Measurements from ENCODE around the gene CSRNP3.
A peak's percentile ranks its signal among the peaks of the same experiment; 100 is the strongest.

CSRNP3 gene, protein sequence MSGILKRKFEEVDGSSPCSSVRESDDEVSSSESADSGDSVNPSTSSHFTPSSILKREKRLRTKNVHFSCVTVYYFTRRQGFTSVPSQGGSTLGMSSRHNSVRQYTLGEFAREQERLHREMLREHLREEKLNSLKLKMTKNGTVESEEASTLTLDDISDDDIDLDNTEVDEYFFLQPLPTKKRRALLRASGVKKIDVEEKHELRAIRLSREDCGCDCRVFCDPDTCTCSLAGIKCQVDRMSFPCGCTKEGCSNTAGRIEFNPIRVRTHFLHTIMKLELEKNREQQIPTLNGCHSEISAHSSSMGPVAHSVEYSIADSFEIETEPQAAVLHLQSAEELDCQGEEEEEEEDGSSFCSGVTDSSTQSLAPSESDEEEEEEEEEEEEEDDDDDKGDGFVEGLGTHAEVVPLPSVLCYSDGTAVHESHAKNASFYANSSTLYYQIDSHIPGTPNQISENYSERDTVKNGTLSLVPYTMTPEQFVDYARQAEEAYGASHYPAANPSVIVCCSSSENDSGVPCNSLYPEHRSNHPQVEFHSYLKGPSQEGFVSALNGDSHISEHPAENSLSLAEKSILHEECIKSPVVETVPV

DNA sequence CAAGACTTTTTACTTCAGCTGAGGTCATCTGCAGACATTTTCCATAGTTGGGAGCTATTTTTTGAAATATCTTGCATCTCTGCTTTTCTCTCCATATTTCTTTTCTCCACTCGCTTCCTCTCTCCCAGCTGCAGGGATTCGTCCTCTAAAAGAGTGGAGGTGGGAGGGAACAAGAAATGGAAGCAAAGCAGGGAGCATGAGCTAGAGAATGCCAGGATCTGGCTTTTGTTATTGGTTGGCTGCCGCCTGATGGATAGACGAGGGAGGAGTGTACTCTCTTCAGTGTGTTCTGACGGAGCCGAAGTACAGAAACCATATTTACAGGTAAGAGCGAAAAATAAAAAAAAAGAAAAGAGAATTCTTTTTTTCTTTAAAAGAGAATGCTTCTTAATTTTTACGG is at the start of gene CSRNP3:
TSS of gene CSRNP3 (plus strand) at position 282 of the 400 bp plus-strand sequence. CDS start 125,368 bp downstream, outside the sequence.
- Histone ChIP-seq H3K4me1 (ENCODE audit: control insufficient read depth in 1 of 2, insufficient read depth in 2 of 2, low read length in 2 of 2) (peaks cover 0 to 2% of the 10 kb centered on the region in 2 donors), H3K9me3 (ENCODE audit: control insufficient read depth in 1 of 2, low read length in 2 of 2) (no peaks in the 10 kb centered on the region), H3K36me3 (ENCODE audit: control insufficient read depth in 1 of 2, insufficient read depth in 2 of 2, low read length in 2 of 2) (no peaks in the 10 kb centered on the region), H3K27ac (ENCODE audit: low read length) (no peak within 1 kb of the TSS), H3K27me3 (ENCODE audit: low read depth, low read length) (no peaks in the 10 kb centered on the region), H3K4me3 (ENCODE audit: low read depth in 1 of 2, low read length in 2 of 2) (peak within 1 kb of the TSS; percentile 65 to 73)

DNA sequence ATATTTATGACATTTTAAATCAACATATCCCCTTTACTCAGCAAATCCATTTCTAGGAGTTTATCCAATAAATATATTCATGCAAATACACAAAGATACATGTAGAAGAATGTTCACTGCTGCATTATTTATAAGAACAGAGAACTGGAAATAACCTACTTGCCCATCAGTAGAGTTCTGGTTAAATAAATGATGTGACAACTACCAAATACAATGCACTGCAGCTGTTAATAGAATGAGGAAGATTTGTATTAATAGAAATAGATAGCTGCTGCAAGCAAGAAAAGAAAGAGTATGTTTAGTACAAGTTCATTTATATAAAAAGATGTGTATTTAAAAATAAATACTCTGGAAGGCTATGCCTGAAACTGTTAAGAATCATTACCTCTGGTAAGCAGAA is 49.3 kb upstream of the CSRNP3 start:
- Histone ChIP-seq H3K4me3 (ENCODE audit: low read depth in 1 of 2, low read length in 2 of 2) (no peak overlapping the region), H3K9me3 (ENCODE audit: control insufficient read depth in 1 of 2, low read length in 2 of 2) (peaks cover 0 to 7% of the 10 kb centered on the region in 2 donors), H3K27ac (ENCODE audit: low read length) (no peak overlapping the region), H3K27me3 (ENCODE audit: low read depth, low read length) (no peaks in the 10 kb centered on the region), H3K36me3 (ENCODE audit: control insufficient read depth in 1 of 2, insufficient read depth in 2 of 2, low read length in 2 of 2) (no peaks in the 10 kb centered on the region), H3K4me1 (ENCODE audit: control insufficient read depth in 1 of 2, insufficient read depth in 2 of 2, low read length in 2 of 2) (no peaks in the 10 kb centered on the region)

DNA sequence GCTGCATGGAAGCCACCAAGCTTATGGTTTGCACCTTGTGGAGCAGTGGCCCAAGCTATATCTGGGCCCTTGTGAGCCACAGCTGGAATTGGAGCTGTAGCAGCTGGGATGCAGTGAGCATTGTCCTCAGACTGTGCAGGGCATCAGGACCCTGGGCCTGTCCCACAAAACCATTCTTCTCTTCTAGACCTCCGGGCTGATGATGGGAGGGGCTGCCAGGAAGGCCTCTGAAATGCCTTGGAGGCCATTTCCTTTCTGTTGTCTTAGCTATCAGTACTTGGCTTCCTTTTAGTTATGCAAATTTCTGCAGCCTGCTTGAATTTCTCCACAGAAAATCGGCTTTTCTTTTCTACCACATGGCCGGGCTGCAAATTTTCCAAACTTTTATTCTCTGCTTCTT is 46.4 kb upstream of the CSRNP3 start:
- no peak overlapping the region for H3K4me3 ChIP-seq (ENCODE audit: low read depth in 1 of 2, low read length in 2 of 2)
- H3K27me3 ChIP-seq (ENCODE audit: low read depth, low read length): no peaks in the 10 kb centered on the region
- no peak overlapping the region for H3K27ac ChIP-seq (ENCODE audit: low read length)
- no peaks in the 10 kb centered on the region for H3K36me3 ChIP-seq (ENCODE audit: control insufficient read depth in 1 of 2, insufficient read depth in 2 of 2, low read length in 2 of 2)
- peaks cover 0 to 7% of the 10 kb centered on the region in 2 donors for H3K9me3 ChIP-seq (ENCODE audit: control insufficient read depth in 1 of 2, low read length in 2 of 2)
- H3K4me1 ChIP-seq (ENCODE audit: control insufficient read depth in 1 of 2, insufficient read depth in 2 of 2, low read length in 2 of 2): no peaks in the 10 kb centered on the region

DNA sequence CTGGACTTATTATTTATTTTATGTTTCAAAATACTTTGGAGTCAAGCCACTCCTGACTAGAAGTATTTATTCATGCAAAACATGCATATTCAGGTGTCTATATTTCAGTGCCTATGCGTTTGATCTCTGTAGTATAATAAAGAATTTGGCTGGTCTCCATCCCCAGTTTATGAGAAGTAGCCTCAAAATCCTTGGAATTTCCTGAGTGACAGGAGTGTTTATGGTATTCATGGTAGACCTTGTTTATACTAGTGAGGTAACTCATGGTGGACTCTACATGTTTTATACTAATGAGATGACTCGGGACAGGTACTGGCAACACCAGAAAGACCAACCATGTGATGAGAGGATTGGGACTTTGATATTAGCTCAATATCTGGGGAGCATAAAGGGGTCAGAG is 43.9 kb upstream of the CSRNP3 start:
- Histone ChIP-seq H3K9me3 (ENCODE audit: control insufficient read depth in 1 of 2, low read length in 2 of 2) (peaks cover 0 to 7% of the 10 kb centered on the region in 2 donors), H3K27me3 (ENCODE audit: low read depth, low read length) (no peaks in the 10 kb centered on the region), H3K27ac (ENCODE audit: low read length) (no peak overlapping the region), H3K36me3 (ENCODE audit: control insufficient read depth in 1 of 2, insufficient read depth in 2 of 2, low read length in 2 of 2) (no peaks in the 10 kb centered on the region), H3K4me1 (ENCODE audit: control insufficient read depth in 1 of 2, insufficient read depth in 2 of 2, low read length in 2 of 2) (no peaks in the 10 kb centered on the region), H3K4me3 (ENCODE audit: low read depth in 1 of 2, low read length in 2 of 2) (no peak overlapping the region)

DNA sequence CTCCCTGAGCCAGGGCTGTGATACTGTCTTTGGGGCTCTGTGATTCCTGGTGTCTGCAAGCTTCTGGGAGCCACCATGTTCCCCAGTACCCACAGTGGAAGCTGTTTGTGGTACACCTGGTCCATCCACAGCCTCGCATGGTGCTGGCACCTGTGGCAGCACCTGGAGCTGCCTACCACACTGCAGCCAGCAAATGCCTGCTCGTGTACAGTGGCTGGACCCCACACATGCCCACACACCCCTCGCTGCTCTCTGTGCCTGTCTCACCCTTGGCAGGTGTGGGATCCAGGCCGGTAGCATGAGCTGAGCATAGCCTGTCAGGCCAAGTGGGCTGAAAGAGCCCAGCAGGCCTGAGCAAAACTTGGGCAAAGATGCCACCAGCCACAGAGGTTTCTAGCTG is 41.8 kb upstream of the CSRNP3 start:
- Histone ChIP-seq H3K27ac (ENCODE audit: low read length) (no peak overlapping the region), H3K27me3 (ENCODE audit: low read depth, low read length) (no peaks in the 10 kb centered on the region), H3K4me3 (ENCODE audit: low read depth in 1 of 2, low read length in 2 of 2) (no peak overlapping the region), H3K4me1 (ENCODE audit: control insufficient read depth in 1 of 2, insufficient read depth in 2 of 2, low read length in 2 of 2) (no peaks in the 10 kb centered on the region), H3K9me3 (ENCODE audit: control insufficient read depth in 1 of 2, low read length in 2 of 2) (peaks cover 0 to 6% of the 10 kb centered on the region in 2 donors), H3K36me3 (ENCODE audit: control insufficient read depth in 1 of 2, insufficient read depth in 2 of 2, low read length in 2 of 2) (no peaks in the 10 kb centered on the region)

DNA sequence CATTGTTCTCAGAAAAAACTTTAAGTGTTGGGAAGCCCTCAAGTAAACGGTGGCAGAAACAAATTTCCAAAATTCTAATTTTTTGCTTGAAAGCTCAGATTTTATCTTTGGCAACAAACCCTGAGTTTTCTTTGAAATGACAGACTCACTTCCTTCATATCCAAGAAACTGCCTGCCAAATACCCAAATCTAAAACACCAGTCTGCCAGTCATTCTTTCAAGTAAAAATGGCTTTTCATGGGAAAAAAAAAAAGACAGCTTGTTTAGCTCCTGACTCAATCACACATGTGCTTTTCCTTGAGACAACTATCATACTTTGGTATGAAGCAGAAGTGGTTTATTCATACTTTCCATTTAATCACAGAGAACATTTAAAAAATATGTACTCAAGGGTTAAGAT is 40.6 kb upstream of the CSRNP3 start:
- Histone ChIP-seq H3K4me1 (ENCODE audit: control insufficient read depth in 1 of 2, insufficient read depth in 2 of 2, low read length in 2 of 2) (no peaks in the 10 kb centered on the region), H3K4me3 (ENCODE audit: low read depth in 1 of 2, low read length in 2 of 2) (no peak overlapping the region)

DNA sequence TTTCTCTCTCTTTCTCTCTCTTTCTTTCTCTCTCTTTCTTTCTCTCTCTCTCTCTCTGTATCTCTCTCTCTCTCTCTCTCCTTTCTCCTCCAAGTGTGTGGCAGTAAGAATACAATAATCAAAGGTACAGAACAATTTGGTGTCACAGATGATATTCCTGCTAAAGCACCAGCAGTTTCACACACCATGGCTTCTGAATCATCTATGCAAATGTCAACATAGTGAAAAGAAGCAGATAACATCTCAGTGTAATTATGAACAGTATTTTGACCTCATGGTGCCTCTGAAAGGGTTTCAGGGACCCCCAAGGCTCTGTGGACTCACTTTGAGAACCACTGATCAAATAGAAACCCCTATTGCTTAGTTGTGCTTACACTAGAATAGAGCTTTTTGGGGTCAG is 38.5 kb upstream of the CSRNP3 start:
- no peaks in the 10 kb centered on the region for H3K9me3 ChIP-seq (ENCODE audit: control insufficient read depth in 1 of 2, low read length in 2 of 2)
- no peak overlapping the region for H3K4me3 ChIP-seq (ENCODE audit: low read depth in 1 of 2, low read length in 2 of 2)
- H3K4me1 ChIP-seq (ENCODE audit: control insufficient read depth in 1 of 2, insufficient read depth in 2 of 2, low read length in 2 of 2): no peaks in the 10 kb centered on the region
- no peaks in the 10 kb centered on the region for H3K27me3 ChIP-seq (ENCODE audit: low read depth, low read length)
- H3K36me3 ChIP-seq (ENCODE audit: control insufficient read depth in 1 of 2, insufficient read depth in 2 of 2, low read length in 2 of 2): no peaks in the 10 kb centered on the region
- H3K27ac ChIP-seq (ENCODE audit: low read length): no peak overlapping the region

More for the DNA sequence above, 40.6 kb upstream of the CSRNP3 start:
- no peaks in the 10 kb centered on the region for H3K36me3 ChIP-seq (ENCODE audit: control insufficient read depth in 1 of 2, insufficient read depth in 2 of 2, low read length in 2 of 2)
- H3K27me3 ChIP-seq (ENCODE audit: low read depth, low read length): no peaks in the 10 kb centered on the region
- H3K27ac ChIP-seq (ENCODE audit: low read length): no peak overlapping the region
- no peaks in the 10 kb centered on the region for H3K9me3 ChIP-seq (ENCODE audit: control insufficient read depth in 1 of 2, low read length in 2 of 2)

DNA sequence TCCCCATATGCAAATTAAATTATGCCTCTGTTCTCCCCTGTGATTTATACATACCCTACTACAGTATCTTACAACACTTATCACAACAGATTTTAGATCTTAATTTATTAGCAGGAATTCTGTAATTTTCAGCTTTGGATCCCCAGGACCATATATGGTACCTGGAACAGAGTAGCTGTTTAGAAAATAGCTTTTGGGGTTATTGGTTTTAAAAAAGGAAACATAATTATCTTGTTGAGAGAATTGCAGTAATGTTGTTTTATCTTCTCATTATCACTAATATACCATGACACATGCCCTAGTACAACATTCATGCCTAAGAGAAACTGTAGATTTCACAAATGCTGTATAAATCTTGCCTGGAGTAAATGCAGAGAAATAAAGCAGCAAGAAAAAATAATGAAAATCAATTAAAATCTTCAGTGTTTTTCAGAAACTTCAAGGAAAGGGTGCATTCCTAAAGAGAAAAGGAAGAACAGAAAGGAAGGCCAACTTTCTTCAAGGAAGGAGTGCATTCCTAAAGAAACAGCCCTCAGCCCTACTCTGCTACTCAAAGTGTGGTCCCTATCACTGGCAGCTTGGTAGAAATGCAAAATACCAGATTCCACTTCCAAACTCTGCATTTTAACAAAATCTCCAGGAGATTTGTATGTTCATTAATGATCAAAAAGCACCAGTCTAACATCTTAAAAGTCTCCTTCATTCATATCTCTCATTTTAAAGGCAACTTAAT is 37.1 kb upstream of the CSRNP3 start:
- no peaks in the 10 kb centered on the region for H3K36me3 ChIP-seq (ENCODE audit: control insufficient read depth in 1 of 2, insufficient read depth in 2 of 2, low read length in 2 of 2)
- H3K4me3 ChIP-seq (ENCODE audit: low read depth in 1 of 2, low read length in 2 of 2): no peak overlapping the region
- H3K4me1 ChIP-seq (ENCODE audit: control insufficient read depth in 1 of 2, insufficient read depth in 2 of 2, low read length in 2 of 2): no peaks in the 10 kb centered on the region
- H3K27me3 ChIP-seq (ENCODE audit: low read depth, low read length): no peaks in the 10 kb centered on the region
- no peak overlapping the region for H3K27ac ChIP-seq (ENCODE audit: low read length)
- H3K9me3 ChIP-seq (ENCODE audit: control insufficient read depth in 1 of 2, low read length in 2 of 2): no peaks in the 10 kb centered on the region

DNA sequence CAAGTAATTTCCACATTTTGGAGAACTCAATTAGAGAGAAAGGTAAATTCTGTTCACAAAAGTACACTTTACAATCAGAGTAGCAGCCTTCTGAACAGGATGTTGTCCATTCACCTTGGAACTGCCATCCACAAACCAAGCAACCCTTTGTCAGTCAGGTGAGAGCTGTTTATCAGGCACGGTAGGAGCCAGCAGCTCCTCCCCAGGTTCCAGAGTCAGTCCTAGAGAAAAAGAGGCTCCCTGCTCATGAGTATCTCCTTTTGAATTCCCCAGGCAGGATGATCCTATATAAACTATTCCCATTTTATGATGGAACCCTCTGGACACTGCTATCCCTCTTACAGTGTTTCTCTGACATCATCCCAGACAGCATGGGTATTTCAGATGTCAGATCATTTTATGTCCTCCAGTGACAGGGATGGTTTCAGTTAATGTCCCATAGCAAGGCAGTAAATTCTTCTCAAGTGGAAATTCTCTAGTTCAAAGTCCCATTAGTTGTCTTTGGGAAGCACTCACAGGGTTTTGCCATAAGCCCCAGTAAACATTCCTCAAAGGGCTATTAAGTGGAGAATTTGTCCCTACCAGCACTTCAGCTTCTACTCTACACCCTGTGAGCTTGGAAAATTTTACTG is 34.5 kb upstream of the CSRNP3 start:
- no peak overlapping the region for H3K27ac ChIP-seq (ENCODE audit: low read length)
- no peaks in the 10 kb centered on the region for H3K9me3 ChIP-seq (ENCODE audit: control insufficient read depth in 1 of 2, low read length in 2 of 2)
- H3K27me3 ChIP-seq (ENCODE audit: low read depth, low read length): no peaks in the 10 kb centered on the region
- no peaks in the 10 kb centered on the region for H3K36me3 ChIP-seq (ENCODE audit: control insufficient read depth in 1 of 2, insufficient read depth in 2 of 2, low read length in 2 of 2)
- H3K4me1 ChIP-seq (ENCODE audit: control insufficient read depth in 1 of 2, insufficient read depth in 2 of 2, low read length in 2 of 2): peaks cover 0 to 1% of the 10 kb centered on the region in 2 donors
- no peak overlapping the region for H3K4me3 ChIP-seq (ENCODE audit: low read depth in 1 of 2, low read length in 2 of 2)

DNA sequence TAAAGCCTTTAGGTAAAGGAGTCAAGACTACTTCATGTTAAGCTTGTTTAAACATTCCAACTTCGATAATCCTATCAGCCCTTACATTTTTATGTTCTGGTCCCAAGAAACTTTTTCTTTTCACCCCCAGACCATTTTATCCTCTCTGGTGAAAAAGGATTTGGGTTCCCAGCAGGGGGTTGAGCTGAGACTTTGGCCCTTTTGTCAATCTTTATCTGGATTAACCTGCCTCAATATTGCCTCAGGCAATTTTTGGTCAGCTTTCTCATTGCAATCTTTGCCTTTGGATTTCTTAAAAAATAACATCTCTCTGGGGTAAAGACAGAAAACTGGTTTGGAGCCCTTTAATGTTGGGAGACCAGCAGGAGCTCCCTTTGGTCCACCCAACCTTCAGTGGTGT is 33.9 kb upstream of the CSRNP3 start:
- Histone ChIP-seq H3K4me1 (ENCODE audit: control insufficient read depth in 1 of 2, insufficient read depth in 2 of 2, low read length in 2 of 2) (peaks cover 0 to 4% of the 10 kb centered on the region in 2 donors), H3K4me3 (ENCODE audit: low read depth in 1 of 2, low read length in 2 of 2) (no peak overlapping the region), H3K27me3 (ENCODE audit: low read depth, low read length) (no peaks in the 10 kb centered on the region), H3K27ac (ENCODE audit: low read length) (no peak overlapping the region), H3K36me3 (ENCODE audit: control insufficient read depth in 1 of 2, insufficient read depth in 2 of 2, low read length in 2 of 2) (no peaks in the 10 kb centered on the region), H3K9me3 (ENCODE audit: control insufficient read depth in 1 of 2, low read length in 2 of 2) (no peaks in the 10 kb centered on the region)

DNA sequence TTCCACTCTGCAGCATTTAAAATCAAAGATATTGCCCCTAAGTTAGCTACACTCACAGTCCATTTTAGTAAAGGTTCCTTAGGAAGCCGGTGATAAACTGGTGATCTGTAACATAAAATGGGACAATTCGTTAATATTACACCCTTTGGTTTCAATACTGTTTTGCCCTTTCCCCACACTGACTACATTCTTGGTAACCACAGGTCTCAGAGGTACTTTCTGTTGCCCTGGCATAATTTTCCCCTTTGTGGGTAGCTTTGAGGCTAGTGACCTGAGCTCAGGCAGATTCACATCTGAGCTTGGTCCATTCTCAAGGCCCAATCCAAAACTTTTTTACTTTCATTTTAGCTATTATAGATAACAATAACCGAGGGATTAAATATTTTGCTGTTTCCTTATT is 32.9 kb upstream of the CSRNP3 start:
- Histone ChIP-seq H3K9me3 (ENCODE audit: control insufficient read depth in 1 of 2, low read length in 2 of 2) (no peaks in the 10 kb centered on the region), H3K4me3 (ENCODE audit: low read depth in 1 of 2, low read length in 2 of 2) (no peak overlapping the region), H3K27ac (ENCODE audit: low read length) (no peak overlapping the region), H3K36me3 (ENCODE audit: control insufficient read depth in 1 of 2, insufficient read depth in 2 of 2, low read length in 2 of 2) (no peaks in the 10 kb centered on the region), H3K4me1 (ENCODE audit: control insufficient read depth in 1 of 2, insufficient read depth in 2 of 2, low read length in 2 of 2) (peaks cover 0 to 4% of the 10 kb centered on the region in 2 donors), H3K27me3 (ENCODE audit: low read depth, low read length) (no peaks in the 10 kb centered on the region)

Measured in muscle layer of duodenum (tissue), 2 donors.